Activated naive CD4-positive, alpha-beta T cell treated with anti-CD3 and anti-CD28 coated beads, Interleukin-2, amount 50 U/mL, for 72 hours (primary cell): Measurements from ENCODE around the gene STAB1. TPM values are rescaled to one million over a fixed set of nuclear protein-coding genes. Genes with fewer than 3 reads are reported as not detected.

Experiments used
- ATAC-seq, 2 donors: fragments of 150-1000 bp; cut with Tn5 transposase; 2 replicates each; pipeline ENCODE4 v1.10.0; 2021; ENCODE audit warnings: mild to moderate bottlenecking in 2 of 2, moderate library complexity in 2 of 2
- DNase-seq, 2 donors: peaks; one replicate each; pipeline ENCODE4 v3.0.0; 2021 to 2022; ENCODE audit warnings: low spot score in 2 of 2
- H3K27ac Mint-ChIP-seq, 2 donors: one replicate each; pipeline ENCODE4 v1.8.0; 2022; ENCODE audit warnings: mild to moderate bottlenecking in 2 of 2, mixed read lengths in 2 of 2
- H3K36me3 Mint-ChIP-seq, 2 donors: one replicate each; pipeline ENCODE4 v1.8.0; 2022; ENCODE audit warnings: mixed read lengths in 2 of 2
- H3K9me3 Mint-ChIP-seq, 2 donors: one replicate each; pipeline ENCODE4 v1.8.0; 2022; ENCODE audit warnings: mixed read lengths in 2 of 2
- total RNA-seq, 2 donors: library from RNA; stranded (reverse); gene quantifications; one replicate each; pipeline ENCODE4 v1.2.3, GENCODE V29; 2022

Gene STAB1
- total RNA-seq, 2 donors from 2014 or later, result 0.36 TPM; not detected in 1

DNA sequence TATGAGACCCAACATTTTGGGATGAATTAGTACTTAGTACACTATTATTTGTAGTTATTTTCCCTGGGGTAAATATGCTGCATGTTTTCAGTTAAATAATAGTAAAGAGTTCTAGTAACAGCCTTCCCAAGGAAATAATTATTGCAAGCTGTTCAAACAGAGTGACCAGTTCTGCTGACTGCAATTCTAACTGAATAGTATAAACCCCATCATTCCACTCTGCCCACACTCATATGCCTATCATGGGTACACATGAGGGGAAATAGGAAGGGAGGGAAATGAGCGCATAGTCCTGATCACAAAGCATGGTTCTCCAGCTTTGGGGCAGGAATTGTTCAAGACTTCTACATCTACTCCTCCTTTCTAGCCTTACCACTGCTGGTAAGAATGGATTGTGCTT is 59.9 kb downstream of the STAB1 start:
- no peak overlapping the region for H3K27ac Mint-ChIP-seq
- no peak for ATAC-seq
- no peaks in the 10 kb centered on the region for H3K9me3 Mint-ChIP-seq
- DNase-seq, result no peak
- H3K36me3 Mint-ChIP-seq, result peaks cover 4 to 19% of the 10 kb centered on the region in 2 donors

DNA sequence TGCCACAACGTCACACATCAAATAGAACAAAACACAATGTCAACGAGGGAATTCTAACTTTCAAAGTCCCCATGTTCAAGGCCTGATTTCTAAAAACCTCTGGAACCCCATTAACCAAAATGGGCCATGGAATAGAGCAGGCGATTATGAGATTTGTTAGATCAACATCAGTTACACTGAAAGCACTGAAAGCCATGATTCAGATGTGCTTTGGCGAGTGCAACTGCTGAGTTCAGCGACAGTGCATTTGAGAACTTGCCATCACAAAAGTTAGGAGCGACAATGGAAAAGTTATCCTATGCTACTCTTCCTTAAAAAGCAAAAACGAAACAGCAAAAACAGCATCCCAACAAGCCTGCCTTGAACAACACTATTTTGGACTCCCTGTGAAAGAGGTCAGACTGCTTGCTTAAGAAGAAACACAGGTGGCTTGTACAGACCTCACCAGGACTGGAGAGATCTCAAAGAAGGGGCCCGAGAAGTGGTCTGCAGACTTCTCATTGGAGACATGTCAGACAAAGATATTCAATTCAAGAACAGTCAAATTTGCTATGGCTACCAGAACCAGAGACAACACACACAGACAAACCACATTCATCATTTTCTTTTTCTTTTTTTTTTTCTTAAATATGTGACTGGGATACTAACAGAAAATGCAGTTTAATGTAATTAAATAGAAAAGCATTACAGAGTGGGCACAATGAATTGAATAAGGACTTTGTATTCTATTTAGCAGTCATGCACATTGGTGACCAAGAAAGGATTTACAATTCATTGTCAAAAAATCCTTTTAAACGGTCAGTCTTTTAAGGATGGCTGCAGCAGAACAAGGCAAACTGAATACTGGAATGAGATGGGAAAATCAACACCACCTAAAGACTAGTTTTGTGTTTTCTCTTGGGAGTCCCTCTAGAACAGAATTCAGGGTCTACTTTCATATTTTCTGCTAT is 62.1 kb downstream of the STAB1 start:
- ATAC-seq (no peak), DNase-seq (no peak)
- no peak overlapping the region for H3K27ac Mint-ChIP-seq
- H3K9me3 Mint-ChIP-seq, result no peaks in the 10 kb centered on the region
- H3K36me3 Mint-ChIP-seq, result peaks cover 4 to 24% of the 10 kb centered on the region in 2 donors

DNA sequence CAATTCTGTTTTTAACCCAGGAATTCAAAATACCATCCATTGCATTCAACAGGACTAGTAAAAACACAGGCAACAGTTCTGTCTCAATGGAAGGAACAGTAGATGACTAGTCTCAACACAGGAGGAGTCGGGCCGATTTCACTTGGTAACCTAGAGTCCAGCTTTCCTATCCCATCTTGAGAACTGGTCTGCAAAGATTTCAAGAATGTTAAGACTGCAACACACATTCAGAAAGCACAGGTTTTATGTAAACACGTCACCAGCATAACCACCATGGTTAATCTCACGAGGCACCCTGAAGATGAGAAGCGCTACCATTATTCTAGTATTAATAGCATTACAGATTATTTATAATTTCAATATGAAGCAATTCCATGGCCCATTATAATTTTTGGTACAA is 63.3 kb downstream of the STAB1 start:
- peaks cover 9 to 24% of the 10 kb centered on the region in 2 donors for H3K36me3 Mint-ChIP-seq

DNA sequence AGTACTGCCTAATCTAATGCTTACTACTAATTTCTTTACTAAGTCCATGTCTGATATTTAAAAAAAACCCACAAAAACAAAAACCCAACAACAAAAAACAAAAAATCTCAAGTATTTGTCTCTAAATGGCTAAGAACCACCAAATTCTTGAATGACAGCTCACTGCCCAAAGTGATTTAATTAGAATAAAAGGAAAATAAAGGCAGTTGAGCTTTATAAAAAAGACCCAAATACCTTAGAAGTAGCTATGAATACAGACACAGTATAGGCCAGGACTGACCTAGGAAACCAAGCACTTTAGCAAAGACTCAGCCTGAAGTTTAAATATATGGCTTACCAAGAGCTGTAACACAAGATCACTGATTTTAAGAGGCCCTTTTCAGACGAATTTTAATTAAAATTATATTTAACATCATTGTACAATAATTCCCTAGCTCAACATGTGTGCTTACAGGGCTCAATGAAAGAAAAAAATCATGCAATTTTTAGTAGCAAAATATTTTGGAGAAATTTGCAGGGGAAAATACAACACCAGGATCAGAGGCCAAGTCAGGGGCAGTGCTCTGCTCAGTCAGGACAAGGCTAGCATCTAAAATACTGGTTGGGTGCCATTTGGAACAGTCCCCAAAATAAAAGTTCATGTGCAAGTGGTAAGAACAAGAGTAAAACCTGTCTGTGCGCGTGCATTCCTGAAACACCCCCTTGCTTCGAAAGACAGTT is 66.0 kb downstream of the STAB1 start:
- Mint-ChIP-seq H3K27ac (no peak overlapping the region), H3K36me3 (peaks cover 9 to 24% of the 10 kb centered on the region in 2 donors), H3K9me3 (no peaks in the 10 kb centered on the region)
- no peak for ATAC-seq
- DNase-seq, result no peak

More for the DNA sequence above, 63.3 kb downstream of the STAB1 start:
- no peaks in the 10 kb centered on the region for H3K9me3 Mint-ChIP-seq
- DNase-seq, result no peak
- peak overlapping the region in 1 of 2 donors; percentile 66 for H3K27ac Mint-ChIP-seq
- no peak for ATAC-seq

DNA sequence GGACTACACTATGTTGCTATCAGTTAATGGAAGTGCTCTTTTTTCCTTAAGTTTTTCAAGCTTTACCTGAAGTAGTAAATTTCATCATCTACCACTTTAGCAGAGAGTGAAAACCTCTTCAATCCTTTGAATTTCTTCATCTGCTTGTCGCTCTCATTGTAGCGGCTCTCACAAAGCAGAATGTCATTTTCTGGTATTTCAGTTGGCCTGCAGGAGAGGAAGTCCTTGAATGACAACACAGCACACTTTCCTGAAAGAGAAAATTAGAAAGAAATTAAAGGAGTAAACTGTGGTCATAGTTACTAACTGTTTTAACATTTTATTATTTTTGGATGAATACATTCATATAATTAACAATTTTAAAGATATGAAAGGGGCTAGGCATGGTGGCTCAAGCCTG is 68.8 kb downstream of the STAB1 start:
- peaks cover 4 to 21% of the 10 kb centered on the region in 2 donors for H3K36me3 Mint-ChIP-seq
- no peaks in the 10 kb centered on the region for H3K9me3 Mint-ChIP-seq
- ATAC-seq (no peak), DNase-seq (no peak)
- no peak overlapping the region for H3K27ac Mint-ChIP-seq

DNA sequence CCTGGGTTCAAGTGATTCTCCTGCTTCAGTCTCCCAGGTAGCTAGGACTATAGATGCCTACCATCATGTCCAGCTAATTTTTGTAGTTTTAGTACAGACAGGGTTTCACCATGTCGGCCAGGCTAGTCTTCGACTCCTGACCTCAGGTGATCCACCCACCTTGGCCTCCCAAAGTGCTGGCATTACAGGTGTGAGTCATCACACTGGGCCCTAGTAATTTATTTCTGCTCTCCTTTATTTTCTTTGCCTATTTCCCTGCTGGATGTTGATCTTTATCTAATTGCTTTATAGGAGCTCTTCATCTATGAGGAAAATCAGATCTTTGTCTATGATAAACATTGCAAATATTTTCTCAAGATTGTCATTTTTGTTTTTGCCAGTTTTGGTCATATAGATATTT is 72.9 kb downstream of the STAB1 start:
- Mint-ChIP-seq H3K27ac (peak overlapping the region in 1 of 2 donors; percentile 7), H3K36me3 (peaks cover 0 to 6% of the 10 kb centered on the region in 2 donors), H3K9me3 (no peaks in the 10 kb centered on the region)
- ATAC-seq (no peak), DNase-seq (no peak)

DNA sequence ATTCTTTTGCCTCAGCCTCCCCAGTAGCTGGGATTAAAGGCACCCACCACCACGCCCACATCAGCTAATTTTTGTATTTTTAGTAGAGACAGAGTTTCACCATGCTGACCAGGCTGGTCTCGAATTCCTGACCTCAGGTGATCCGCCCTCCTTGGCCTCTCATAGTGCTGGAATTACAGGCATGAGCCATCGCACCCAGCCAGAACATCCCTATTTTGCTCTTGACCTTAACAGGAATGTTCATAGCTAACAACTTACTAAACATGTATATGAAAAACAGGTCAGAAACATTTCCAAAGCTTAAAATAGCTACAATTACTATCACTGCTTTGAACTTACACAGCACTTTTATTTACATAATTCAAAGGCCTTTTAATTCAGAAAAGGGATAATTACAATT is 74.9 kb downstream of the STAB1 start:
- H3K36me3 Mint-ChIP-seq, result peaks cover 5 to 11% of the 10 kb centered on the region in 2 donors
- DNase-seq (no peak), ATAC-seq (no peak)
- H3K9me3 Mint-ChIP-seq, result no peaks in the 10 kb centered on the region
- no peak overlapping the region for H3K27ac Mint-ChIP-seq

DNA sequence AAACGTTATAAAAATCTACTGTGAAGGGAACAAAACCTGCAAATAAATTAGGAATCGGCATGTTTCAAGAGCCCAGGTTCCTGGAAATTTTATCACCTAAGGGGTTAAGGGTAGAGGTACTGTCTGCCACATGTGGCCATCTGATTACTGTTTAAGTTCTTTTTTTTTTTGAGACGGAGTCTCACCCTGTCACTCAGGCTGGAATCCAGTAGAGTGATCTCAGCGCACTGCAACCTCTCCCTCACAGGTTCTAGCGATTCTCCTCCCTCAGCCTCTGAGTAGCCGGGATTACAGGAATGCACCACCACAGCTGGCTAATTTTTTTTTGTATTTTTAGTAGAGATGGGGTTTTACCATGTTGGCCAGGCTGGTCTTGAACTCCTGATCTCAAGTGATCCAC is 77.1 kb downstream of the STAB1 start:
- ATAC-seq, result no peak
- DNase-seq, result no peak
- peak overlapping the region in 1 of 2 donors; percentile 55 for H3K27ac Mint-ChIP-seq
- no peaks in the 10 kb centered on the region for H3K9me3 Mint-ChIP-seq
- H3K36me3 Mint-ChIP-seq, result peaks cover 5 to 26% of the 10 kb centered on the region in 2 donors

Other genes with a start within 250 kb of the STAB1 start
- 10 to 100 TPM; 52.3 to 74.1 TPM for gene PPM1M, start 249.6 kb upstream of the STAB1 start, total RNA-seq
- 100 to 1,000 TPM in 1 of 2 donors, 10 to 100 TPM in 1; 96.6 to 129 TPM for gene WDR82, start 216.7 kb upstream of the STAB1 start, total RNA-seq
- 10 to 100 TPM; 20.4 to 24.1 TPM for gene GLYCTK, start 207.5 kb upstream of the STAB1 start, total RNA-seq
- gene DNAH1, start 179.0 kb upstream of the STAB1 start, total RNA-seq, result 10 to 100 TPM; 17.5 to 19.8 TPM
- gene BAP1, start 85.3 kb upstream of the STAB1 start, total RNA-seq, result 100 to 1,000 TPM; 100 to 148 TPM
- 10 to 100 TPM; 17.2 to 36.0 TPM for gene PHF7, start 84.7 kb upstream of the STAB1 start, total RNA-seq
- under 1 TPM; 0.20 to 0.33 TPM for gene SEMA3G, start 50.2 kb upstream of the STAB1 start, total RNA-seq
- gene TNNC1, start 41.3 kb upstream of the STAB1 start, total RNA-seq, result 1 to 10 TPM; 6.6 to 8.4 TPM
- 100 to 1,000 TPM in 1 of 2 donors, 10 to 100 TPM in 1; 79.7 to 105 TPM for gene NISCH, start 39.7 kb upstream of the STAB1 start, total RNA-seq
- 10 to 100 TPM; 26.5 to 30.6 TPM for gene NT5DC2, start 38.5 kb downstream of the STAB1 start, total RNA-seq
- 10 to 100 TPM; 14.1 to 16.8 TPM for gene UQCC5, start 41.3 kb downstream of the STAB1 start, total RNA-seq
- gene PBRM1, start 190.6 kb downstream of the STAB1 start, total RNA-seq, result 10 to 100 TPM; 69.5 to 70.1 TPM
- gene GNL3, start 190.7 kb downstream of the STAB1 start, total RNA-seq, result 100 to 1,000 TPM; 171 to 217 TPM
- 10 to 100 TPM; 28.4 to 35.0 TPM for gene GLT8D1, start 210.5 kb downstream of the STAB1 start, total RNA-seq
- gene SPCS1, start 210.8 kb downstream of the STAB1 start, total RNA-seq, result 100 to 1,000 TPM in 1 of 2 donors, 10 to 100 TPM in 1; 94.3 to 102 TPM